Stimulated activated naive CD4-positive, alpha-beta T cell (primary cell): ENCODE results near the gene SEMA3B.
"Not testable (repeated sequence)": the region's sequence is repeated elsewhere in the genome, so short reads cannot be mapped to it uniquely, and the experiment has no call there.

ENCODE experiments used
- DNase-seq, 6 experiments: peaks; one replicate each; lab custom pipeline; 2025; lab: John Stamatoyannopoulos, UW

Gene SEMA3B

DNA sequence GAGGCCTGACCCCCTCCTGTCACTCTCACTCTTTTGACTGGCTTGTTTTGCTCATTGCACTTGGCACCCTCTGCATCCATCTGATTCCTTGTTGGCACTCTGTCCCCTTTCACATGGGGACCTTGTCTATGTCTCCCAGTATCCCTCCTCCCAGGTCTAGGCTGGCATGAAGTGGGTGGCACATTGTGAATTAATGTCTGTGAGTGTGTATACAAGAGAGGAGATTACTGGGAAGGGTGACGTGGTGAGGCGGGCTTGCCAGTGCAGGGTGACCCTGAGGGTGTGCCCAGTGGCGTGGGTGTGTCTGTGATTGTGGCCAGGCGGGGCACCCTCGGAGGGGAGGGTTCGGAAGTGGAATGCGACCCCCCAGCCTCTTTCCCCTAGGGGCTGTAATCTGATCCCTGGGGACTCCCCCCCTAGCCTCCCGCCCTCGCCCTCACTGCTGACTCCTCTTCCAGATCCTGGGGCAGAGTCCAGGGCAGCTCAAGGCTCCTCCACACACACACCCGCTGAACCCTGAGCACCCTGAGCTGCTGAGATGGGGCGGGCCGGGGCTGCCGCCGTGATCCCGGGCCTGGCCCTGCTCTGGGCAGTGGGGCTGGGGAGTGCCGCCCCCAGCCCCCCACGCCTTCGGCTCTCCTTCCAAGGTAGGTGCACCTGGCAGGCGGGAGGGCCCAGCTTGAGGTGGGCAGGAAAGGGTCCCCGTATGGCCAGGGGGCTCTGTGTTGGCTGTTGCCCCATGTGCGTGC, at the start of gene SEMA3B:
Gene SEMA3B (plus strand): TSS at position 445 of the 749 bp plus-strand sequence. CDS start 94 bp downstream, at position 539.
- DNase-seq = no peak

DNA sequence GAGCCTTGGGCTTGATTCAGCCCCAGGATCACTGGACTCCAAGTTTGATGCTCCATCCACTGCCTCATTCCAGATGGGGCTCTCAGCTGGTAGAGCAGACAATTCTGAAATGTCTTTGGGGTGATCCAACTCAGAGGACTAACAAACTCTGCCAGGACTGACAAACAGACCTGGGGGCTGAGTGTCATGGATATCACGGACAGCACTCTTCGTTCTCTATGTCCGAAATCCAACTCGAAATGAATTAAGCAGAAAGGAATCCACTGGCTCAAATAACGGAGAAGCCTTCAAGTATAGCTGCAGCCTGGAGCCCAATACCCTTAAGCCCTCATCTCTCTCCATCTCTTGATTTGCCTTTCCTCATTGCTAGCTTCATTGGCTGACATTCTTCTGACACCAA, 49.7 kb upstream of the SEMA3B start:
- no peak for DNase-seq

DNA sequence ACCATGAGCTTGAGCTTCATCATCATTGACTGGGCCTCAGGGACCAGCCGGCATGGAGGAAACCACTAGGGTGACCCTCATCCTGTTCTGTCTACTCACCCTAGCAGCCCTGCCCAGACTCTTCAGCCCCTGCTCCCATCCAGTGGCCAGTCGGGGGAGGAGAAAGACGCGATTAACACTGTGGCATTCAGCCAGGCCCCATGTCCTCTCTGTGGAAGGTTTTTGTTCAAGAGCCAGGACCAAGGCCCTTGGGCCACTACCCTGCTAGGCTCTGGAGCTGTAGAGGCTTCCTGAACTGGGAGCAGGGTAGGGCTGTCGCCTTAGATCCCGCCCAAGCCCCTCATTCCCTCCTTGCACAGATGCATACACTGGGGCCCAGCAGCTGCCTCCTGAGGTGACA, 48.8 kb upstream of the SEMA3B start:
- no peak for DNase-seq

DNA sequence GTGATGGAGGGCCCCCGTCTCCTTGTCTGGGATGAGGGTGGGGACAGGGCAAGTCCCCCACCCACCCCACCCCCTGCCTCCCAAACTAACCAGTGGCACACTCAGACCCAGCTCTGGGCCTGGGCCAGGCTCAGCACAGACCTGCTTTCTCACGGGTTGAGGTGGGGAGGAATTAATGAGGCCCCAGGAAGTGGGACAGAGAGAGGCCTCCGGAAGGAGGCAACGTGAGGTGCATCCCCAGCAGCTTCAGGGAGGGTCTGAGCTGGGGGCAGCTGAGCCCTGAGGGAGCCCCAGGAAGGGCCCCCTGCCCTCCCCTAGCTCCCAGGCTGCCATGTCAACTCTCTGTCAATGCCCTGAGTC, 47.9 kb upstream of the SEMA3B start:
- DNase-seq = no peak

DNA sequence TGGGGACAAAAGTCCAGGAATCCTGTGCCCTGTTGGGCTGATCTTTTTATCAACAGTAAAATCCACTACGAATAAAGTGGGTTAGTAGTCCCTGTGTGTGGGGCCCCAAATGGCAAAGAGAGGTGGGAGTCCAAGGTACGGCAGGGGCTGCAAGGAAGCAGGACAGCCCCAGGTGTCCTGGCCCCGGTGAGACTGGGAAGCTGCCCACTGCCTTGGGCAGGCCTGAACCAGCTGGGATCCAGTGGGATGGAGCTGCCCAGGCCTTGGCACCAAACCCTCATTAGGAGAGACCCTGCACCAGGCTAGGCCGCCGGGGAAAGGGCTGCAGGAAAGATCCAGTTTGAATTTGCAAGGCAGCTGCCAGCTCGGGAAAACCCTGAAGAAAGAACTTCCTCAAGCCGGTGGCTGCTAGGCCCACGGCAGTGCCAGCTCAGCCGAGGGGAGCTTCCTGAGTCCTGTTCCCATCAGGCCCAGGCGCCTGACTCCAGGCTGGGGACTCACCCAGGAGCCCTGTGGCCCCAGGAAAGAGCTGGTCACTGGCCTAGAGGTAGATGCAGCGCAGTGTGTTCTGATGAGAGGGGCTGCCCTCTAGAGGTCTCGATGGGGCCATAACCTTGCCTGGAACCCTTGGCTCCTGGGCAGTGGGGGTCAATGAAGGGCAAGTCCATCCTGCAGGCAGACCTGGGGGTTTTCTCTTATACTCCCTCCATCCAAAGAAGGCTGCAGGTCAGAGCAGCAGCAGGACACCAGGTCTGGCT, 47.4 kb upstream of the SEMA3B start:
- no peak for DNase-seq

DNA sequence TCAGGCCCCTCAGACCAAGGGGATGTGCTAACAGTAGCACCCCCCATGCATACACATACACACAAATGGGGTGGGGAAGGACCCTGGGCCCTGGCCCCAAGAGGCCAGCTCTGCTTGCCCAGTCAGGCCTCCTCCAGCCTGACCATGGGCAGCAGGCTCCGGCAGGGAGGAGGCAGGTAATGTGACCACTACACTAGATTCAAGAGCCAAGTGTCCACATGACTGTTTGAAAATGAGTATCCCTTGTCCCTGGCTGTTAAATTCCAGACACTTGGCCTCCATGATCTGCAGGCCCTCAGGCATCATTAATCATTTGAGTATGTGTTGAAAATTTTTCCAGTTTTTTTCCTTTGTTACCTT, 46.8 kb upstream of the SEMA3B start:
- DNase-seq = no peak

DNA sequence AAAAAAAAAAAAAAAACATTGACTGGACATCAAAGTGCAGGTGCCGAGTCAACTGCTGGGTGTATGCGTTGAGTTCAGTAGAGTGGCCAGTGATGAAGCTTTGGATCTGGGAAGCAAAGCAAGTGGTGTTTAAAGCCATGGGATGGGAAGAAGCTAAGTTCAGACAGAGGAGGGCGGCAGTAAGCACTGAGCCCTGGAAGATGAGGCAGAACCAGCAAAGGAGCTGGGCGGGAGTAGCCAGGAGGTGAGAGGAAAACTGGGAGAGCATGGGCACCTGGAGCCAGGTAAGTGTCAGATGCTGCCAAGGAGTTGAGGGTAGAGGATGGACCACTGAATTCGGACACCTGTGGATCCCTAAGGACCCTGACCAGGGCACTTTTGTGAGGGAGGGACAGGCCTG, 44.3 kb upstream of the SEMA3B start:
- no peak for DNase-seq

DNA sequence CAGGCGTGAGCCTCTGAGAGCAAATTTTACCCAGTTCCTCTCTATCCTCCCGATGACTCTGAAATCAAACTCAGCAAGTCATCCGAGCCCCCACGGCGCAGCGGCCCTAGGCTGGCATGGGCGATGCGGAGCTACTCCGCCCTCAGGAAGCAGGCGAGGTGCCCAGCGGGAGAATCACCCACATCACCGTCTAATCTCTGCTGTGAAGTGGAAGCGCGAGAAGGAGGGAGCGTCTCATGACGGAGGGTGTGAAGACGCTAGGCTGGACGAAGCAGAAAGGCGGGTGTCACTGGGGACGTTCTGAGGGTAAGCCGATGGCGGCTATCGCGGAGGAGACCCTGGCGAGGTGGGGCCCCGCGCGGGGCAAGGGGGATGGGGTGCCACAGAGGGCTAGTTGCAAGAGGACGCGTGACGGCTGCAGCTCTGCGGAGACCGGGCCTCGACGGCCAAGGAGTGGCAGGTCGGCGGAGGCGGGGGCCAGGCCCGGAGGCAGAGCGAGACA, 42.0 kb upstream of the SEMA3B start:
- DNase-seq = peak in 4 of 6 experiments; percentile 26 to 65 (median 42)

DNA sequence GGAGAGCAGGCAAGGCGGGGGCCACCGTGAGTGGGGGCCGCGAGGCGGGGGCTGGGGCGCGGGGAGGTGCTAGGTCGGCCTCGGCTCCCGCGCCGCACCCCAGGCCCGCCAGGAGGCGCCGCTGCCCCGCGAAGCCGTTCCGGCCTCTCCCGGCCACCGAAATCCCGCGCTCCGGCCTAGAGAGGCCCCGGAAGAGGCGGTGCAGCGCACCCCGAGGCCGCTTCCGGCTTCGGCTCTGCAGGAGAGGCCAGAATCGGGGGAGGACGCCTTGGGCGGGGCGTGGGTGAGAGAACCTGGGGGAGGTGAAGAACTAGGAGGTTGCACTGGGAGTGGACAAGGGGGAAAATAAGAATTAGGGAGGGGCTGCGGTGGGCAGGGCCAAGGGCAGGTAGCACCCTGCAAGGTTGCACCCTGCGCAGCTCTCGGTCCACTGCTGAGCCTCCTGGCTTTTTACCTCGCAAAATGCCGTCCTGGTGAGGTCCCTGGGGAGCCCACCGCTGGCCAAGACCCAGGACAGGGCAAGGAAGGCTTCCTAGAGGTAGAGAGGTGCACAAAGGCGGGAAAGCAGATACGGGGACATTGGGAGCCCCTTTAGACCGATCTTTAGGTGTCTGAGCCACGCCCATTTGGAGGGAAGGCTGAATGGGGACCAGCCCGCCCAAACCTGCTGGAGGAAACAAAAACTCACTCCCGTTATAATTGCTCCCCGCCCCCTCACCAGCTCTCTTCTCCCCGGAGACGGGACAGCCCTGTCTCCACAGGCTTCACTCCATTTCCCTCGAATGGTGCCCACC, 41.4 kb upstream of the SEMA3B start:
- peak; percentile 79 to 89 (median 86) for DNase-seq

DNA sequence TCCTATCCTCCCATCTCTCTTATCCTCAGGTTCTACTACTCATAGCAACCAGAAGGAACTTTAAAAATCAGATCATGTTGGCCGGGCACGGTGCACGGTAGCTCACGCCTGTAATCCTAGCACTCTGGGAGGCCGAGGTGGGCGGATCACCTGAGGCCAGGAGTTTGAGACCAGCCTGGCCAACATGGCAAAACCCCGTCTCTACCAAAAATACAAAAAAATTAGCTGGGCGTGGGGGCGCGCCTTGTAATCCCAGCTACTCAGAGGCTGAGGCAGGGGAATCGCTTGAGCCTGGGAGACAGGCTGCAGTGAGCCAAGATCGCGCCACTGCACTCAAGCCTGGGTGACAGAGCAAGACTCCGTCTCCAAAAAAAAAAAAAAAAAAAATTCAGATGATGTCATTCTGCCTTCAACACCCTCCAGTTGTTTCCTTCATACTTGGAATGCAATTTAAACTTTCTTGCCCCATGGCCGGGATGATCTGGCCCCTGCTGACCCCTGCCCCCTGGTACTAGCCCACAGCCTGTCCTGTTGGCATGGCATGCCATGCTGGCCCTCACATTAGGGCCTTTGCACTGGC, 40.7 kb upstream of the SEMA3B start:
- not testable (repeated sequence) for DNase-seq

DNA sequence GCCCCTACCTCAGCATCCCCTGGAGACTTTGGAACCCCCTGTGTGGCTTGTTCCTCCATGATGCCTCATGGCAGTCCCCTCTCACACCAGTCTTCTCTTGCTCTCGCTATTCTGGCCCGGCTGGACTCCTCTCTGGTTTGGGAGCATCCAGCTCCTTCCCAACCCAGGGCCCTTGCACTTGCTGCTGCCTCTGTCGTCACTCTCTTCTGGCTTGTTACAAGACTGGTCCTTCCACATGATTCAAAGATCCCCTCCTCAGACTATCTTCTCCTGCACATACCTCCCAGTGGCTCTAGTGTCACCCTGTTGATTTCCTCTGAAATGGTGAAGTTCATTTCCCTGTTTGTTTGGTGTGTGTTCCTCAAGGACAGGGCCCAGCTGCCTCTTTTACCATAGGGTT, 39.5 kb upstream of the SEMA3B start:
- DNase-seq = no peak

DNA sequence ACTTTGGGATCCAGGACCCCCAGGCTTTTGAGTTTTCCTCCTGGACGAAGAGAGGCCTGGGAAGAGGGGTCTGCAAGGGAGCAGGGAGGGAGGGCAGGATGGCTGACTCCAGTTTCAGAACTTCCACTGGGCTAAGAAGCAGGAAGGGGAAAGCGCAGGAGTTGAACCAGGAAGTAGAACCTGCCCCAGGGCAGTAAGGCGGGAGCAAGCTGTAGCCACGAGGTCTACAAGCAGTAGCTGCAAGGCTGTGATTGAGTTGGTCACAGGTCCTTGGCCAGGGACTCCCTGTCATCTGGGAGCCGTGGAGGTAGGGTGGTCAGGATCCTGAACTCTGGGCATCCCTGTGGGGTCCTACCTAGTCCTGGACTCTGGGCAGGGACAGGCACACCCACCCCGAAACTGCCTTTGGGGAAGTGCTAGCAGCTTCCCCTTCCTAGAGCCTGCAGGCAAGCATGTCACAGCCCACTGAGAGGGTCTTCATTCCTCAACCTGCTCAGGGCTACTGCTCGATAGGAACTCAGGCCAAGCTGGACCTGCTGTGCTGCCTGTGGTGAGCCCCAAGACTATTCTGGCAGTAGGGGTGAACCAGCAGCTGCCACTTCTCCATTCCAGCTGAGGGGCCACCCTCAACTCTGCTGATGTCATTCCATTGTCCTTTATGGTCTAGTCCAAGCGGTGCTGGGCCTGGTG, 38.7 kb upstream of the SEMA3B start:
- DNase-seq = no peak

DNA sequence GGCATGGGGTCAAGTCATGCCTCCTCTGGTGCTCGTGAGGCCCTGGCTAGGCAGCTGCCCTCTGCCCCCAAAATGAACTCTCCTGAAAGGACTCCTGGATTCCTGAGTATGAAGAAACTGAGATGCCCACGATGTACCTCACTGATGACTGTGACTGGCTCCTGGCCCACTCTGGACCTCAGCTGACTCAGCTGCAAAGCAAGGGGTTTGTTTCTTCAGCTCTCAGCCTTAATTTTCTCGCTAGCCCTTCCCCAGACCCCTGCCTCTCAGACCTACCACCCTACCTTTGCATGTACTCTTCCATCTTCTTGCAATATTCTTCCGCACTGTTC, 38.2 kb upstream of the SEMA3B start:
- no peak for DNase-seq

DNA sequence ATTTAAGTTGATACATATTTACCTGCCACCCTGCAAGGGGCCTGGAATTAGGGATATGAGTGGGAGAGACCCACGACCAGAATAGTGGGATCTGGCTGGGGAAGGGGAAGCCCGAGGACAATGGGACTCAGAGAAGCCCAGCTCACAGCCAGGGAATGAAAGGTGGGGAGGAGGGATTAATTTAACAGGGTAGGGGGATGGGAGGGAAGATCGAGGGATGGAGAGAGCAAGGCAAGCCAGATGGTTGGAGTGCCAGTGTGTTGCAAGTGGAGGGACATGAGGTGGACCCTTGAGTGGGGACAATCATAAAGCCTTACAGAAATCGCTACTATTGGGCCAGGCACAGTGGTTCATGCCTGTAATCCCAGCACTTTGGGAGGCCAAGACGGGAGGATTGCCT, 37.4 kb upstream of the SEMA3B start:
- DNase-seq = no peak

DNA sequence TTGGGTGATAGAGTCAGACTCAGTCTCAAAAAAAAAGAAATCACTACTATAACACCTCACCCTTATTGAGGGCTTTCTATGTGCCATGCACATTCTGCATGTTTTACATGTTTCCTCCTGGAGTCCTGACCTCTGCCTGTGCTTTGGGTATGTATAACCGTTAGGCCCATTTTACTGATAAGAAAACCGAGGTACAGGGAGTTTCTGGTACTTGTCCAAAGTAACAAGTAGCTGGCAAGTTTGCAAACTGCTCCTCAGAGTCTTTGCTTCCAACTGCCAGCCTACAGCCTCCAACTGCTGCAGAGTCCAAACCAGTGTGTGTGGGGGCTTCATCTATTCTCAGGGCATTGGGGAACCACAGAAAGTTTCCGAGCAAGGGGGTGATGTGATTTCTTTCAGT, 36.6 kb upstream of the SEMA3B start:
- DNase-seq = no peak

DNA sequence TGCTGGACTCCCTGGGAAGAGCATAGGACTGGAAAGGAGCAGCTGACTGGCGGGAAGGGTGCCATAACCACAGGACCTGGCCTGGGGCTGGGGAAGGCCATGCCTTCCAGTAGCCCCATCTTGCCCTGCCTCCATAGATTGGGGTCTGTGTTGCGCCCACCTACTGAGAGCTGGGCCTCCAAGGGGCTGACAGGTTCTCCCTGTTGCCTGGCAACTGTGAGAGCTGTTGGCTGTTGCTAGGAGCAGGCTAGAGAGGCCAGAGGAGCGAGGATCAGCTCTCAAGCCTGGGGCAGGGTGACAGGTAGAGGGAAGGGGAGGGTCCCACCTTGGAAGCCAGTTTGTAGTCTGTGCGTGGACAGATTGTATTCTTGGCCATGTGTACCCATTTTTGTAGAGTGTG, 35.8 kb upstream of the SEMA3B start:
- DNase-seq = no peak

DNA sequence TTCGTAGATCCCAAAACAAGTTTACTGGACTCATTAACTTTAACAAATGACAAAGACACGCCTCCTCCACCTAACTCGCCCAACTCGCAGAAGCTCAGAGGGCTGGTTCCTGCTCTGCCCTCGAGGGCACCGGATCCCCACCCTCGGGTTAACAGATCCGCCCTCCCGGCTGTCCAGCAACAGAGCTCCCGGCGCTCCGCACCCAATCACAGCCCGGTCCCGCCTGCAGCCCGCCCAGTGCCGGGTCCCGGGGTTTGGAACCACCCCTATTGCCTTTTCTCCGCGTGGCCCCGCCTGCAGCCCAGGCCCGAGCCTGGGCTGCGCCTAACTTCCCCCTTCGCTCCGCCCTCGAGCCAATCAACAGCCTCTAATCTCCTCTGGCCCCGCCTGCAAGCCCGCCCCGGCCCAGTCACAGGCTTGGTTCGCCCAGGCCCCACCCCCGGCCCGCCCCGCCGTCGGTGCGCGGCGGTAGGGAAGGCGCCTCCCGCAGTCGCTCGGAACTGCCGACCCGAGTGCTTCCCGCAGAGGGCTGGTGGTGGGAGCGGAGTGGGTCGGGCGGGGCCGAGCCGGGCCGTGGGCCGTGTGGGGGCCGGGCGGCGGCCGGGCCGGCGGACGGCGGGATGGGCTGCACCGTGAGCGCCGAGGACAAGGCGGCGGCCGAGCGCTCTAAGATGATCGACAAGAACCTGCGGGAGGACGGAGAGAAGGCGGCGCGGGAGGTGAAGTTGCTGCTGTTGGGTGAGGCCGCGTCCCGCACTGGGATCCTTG, 33.0 kb upstream of the SEMA3B start, which contains the start of gene GNAI2:
Gene GNAI2 (plus strand): TSS at position 489 of the 768 bp plus-strand sequence. CDS start 132 bp downstream, at position 621.
- DNase-seq = peak; percentile 95 to 99 (median 98)

DNA sequence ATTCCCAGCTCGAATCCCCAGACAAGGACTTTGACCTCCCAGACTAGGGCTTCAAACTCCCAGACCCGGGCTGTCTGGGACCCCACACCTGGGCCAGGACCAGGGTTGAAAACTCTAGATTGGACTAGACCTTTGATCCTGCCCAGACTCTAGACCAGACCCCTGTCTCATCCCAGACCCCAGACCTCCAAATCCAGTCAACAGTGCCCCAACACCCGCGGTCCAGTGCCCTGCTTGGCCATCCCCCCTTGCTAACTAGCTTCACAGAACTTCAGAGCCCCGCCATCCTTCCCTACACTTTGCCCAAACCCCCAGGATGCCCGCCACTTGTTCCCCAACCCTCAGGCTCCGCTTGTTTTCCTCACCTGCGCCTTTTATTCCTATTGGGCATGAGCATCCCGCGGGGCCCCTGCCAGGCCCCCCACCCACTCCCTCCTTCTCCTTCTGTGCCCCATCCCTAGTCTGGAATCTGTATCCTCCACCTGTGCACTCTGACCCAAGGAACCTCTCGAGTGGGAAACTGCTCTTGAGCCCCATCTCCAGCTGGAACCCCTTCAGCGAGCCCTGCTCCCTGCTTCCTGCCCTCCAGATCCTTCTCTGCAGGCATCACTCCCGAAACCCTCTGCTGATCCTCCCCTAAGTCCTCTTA, 32.3 kb upstream of the SEMA3B start:
- DNase-seq = peak in 1 of 6 experiments; percentile 27

DNA sequence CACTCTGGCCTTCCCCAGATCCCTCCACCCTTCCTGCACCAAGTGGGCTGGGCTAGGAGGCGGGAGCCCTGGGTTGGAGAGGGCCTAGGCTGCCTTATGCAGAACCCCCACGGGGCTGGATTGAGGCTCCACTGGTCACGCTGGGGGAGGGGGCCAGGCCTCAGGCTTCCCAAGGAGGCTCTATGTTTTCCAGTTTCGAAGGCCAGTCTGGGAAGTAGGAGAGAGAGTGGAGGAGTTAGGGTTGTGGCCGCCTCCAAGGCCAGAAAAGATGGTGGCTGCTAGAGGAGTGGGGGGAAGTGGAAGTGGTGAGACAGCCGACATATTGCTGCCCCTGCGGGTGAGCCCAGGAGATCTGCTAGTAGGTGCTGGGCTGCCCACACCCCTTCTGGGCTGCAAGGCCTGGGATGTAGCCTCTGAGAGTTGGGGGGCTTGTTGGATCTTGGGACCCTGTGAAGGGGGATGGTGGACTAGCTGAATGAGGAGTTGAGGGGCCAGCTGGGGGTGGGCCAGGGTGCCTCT, 31.8 kb upstream of the SEMA3B start:
- peak in 4 of 6 experiments; percentile 23 to 59 (median 46) for DNase-seq
